Memory B cell (primary cell): Measurements from ENCODE around the gene PTDSS2.
A peak's percentile ranks its signal among the peaks of the same experiment; 100 is the strongest.
"Not testable (repeated sequence)": the region's sequence is repeated elsewhere in the genome, so short reads cannot be mapped to it uniquely, and the experiment has no call there.

ENCODE experiments used
- ATAC-seq: fragments of 150-1000 bp; cut with Tn5 transposase; 2 replicates; pipeline ENCODE4 v1.10.0; 2021; ENCODE audit warnings: low read depth, mild to moderate bottlenecking, moderate library complexity
- DNase-seq, 2 donors: peaks; one replicate each; pipeline ENCODE4 v3.0.0; 2022; ENCODE audit warnings: low spot score in 2 of 2
- H3K27ac Mint-ChIP-seq: one replicate; pipeline ENCODE4 v1.8.0; 2022; ENCODE audit warnings: mild to moderate bottlenecking, moderate library complexity, mixed read lengths
- H3K27me3 Mint-ChIP-seq: one replicate; pipeline ENCODE4 v1.8.0; 2022; ENCODE audit warnings: mixed read lengths
- H3K36me3 Mint-ChIP-seq: one replicate; pipeline ENCODE4 v1.8.0; 2022; ENCODE audit warnings: mild to moderate bottlenecking, mixed read lengths
- H3K4me1 Mint-ChIP-seq: one replicate; pipeline ENCODE4 v1.8.0; 2022; ENCODE audit warnings: mixed read lengths
- H3K4me3 Mint-ChIP-seq: one replicate; pipeline ENCODE4 v1.8.0; 2022; ENCODE audit warnings: mild to moderate bottlenecking, moderate library complexity, mixed read lengths
- H3K9me3 Mint-ChIP-seq: one replicate; pipeline ENCODE4 v1.8.0; 2022; ENCODE audit warnings: mixed read lengths

The PTDSS2 gene

GRCh38 chr11:508956-509355, 58.9 kb downstream of the PTDSS2 start:
- H3K4me1 Mint-ChIP-seq, result peaks cover 13% of the 10 kb centered on the region
- H3K27me3 Mint-ChIP-seq, result no peaks in the 10 kb centered on the region
- ATAC-seq, result no peak
- no peaks in the 10 kb centered on the region for H3K9me3 Mint-ChIP-seq
- no peak for DNase-seq
- H3K4me3 Mint-ChIP-seq, result peak overlapping the region; percentile 14
- peaks cover 4% of the 10 kb centered on the region for H3K36me3 Mint-ChIP-seq
- no peak overlapping the region for H3K27ac Mint-ChIP-seq

GRCh38 chr11:512761-513595, 62.9 kb downstream of the PTDSS2 start:
- no peak for DNase-seq
- Mint-ChIP-seq H3K4me1 (peaks cover 6% of the 10 kb centered on the region), H3K4me3 (no peak overlapping the region), H3K9me3 (peaks cover 2% of the 10 kb centered on the region), H3K36me3 (peaks cover 4% of the 10 kb centered on the region), H3K27me3 (no peaks in the 10 kb centered on the region), H3K27ac (no peak overlapping the region)
- ATAC-seq, result no peak

GRCh38 chr11:514606-515005, 64.5 kb downstream of the PTDSS2 start:
- no peaks in the 10 kb centered on the region for H3K27me3 Mint-ChIP-seq

DNA sequence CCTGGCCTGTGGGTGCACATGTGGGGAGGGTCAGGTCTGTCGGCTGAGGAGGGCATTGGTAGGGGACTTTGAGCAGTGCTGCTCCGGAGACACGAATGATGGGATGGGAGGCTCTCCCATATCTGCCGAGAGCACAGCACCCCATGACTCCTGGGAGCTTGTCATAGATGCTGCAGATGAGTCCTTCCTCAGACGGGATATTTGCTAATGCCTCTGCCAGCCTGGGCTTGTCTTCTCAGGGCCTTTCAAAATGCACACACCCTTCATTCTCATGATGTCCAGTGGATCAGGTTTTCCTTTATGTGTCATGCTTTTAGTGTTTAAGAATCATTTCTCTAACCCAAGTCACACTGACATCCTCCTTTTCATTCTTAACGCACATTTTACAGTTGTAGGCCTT, 65.1 kb downstream of the PTDSS2 start:
- Mint-ChIP-seq H3K4me3 (no peak overlapping the region), H3K9me3 (peaks cover 2% of the 10 kb centered on the region), H3K27ac (no peak overlapping the region), H3K4me1 (peaks cover 8% of the 10 kb centered on the region), H3K36me3 (no peaks in the 10 kb centered on the region), H3K27me3 (no peaks in the 10 kb centered on the region)
- no peak for ATAC-seq
- no peak for DNase-seq

More at GRCh38 chr11:514606-515005, 64.5 kb downstream of the PTDSS2 start:
- no peak overlapping the region for H3K27ac Mint-ChIP-seq
- no peak overlapping the region for H3K4me3 Mint-ChIP-seq
- H3K36me3 Mint-ChIP-seq, result peaks cover 4% of the 10 kb centered on the region
- peaks cover 2% of the 10 kb centered on the region for H3K9me3 Mint-ChIP-seq
- ATAC-seq (no peak), DNase-seq (no peak)
- peaks cover 8% of the 10 kb centered on the region for H3K4me1 Mint-ChIP-seq

DNA sequence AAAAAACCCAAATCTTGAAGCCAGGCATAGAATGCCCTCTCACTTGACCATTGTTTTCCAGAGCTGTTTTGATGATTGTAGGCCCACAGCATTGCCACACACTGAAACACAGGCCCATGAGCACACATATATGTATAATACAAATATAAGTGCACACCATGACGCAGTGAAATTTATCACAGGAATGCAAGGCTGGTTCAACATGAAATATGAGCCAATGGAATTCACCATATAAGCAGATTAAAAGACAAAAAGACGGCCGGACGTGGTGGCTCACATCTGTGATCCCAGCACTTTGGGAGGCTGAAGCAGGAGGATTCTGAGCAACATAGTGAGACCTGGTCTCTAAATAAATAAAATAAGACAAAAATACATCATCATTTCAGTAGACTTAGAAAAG, 66.3 kb downstream of the PTDSS2 start:
- DNase-seq, result no peak
- no peak overlapping the region for H3K4me3 Mint-ChIP-seq
- no peak for ATAC-seq
- peaks cover 2% of the 10 kb centered on the region for H3K9me3 Mint-ChIP-seq
- no peaks in the 10 kb centered on the region for H3K27me3 Mint-ChIP-seq
- peak overlapping the region; percentile 29 for H3K27ac Mint-ChIP-seq
- H3K36me3 Mint-ChIP-seq, result no peaks in the 10 kb centered on the region
- peaks cover 8% of the 10 kb centered on the region for H3K4me1 Mint-ChIP-seq

GRCh38 chr11:516918-517685, 67.0 kb downstream of the PTDSS2 start:
- H3K9me3 Mint-ChIP-seq, H3K4me1 Mint-ChIP-seq, DNase-seq, H3K36me3 Mint-ChIP-seq, H3K4me3 Mint-ChIP-seq, ATAC-seq, H3K27me3 Mint-ChIP-seq: not testable (repeated sequence)
- H3K27ac Mint-ChIP-seq, result peak overlapping the region; percentile 29

- Mint-ChIP-seq H3K27me3 (no peaks in the 10 kb centered on the region), H3K9me3 (peaks cover 2% of the 10 kb centered on the region)
Observed at GRCh38 chr11:518463-519202, 68.6 kb downstream of the PTDSS2 start.

DNA sequence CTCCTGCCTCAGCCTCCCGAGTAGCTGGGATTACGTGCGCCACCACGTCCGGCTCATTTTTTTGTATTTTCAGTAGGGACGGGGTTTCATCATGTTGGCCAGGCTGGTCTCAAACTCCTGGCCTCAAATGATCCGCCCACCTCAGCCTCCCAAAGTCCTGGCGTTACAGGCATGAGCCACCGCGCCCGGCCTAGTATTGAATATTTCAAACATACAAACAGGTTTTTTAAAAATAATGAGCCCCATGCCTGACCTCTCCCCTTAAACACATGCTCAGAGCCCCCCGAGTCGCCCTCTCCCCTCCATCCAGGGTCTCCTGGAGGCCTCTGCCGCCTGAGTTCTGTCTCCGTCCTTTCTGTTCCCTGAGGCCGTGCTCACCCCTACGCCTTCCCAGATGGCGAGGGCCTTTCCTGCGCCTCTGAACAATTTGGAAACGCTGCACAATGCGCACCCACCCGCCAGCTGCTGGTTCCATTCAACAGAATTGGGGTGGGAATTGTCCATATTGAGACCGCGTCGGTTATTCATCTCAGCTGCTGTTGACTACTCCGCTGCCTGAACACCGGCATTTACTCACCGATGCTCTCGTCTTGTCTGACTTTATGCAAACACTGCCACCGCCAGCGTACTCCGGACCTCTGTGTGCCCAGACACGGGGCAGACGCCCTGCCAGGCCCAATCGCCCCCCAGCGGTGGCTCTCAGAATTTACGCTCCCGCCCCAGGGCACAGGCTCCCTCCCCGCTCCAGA, 70.5 kb downstream of the PTDSS2 start:
- Mint-ChIP-seq H3K4me3 (no peak overlapping the region), H3K36me3 (no peaks in the 10 kb centered on the region), H3K4me1 (peaks cover 2% of the 10 kb centered on the region), H3K27me3 (no peaks in the 10 kb centered on the region), H3K9me3 (peaks cover 2% of the 10 kb centered on the region), H3K27ac (no peak overlapping the region)
- DNase-seq (no peak), ATAC-seq (no peak)

More at GRCh38 chr11:518463-519202, 68.6 kb downstream of the PTDSS2 start:
- H3K4me3 Mint-ChIP-seq, result peak overlapping the region; percentile 80
- H3K4me1 Mint-ChIP-seq, result peaks cover 2% of the 10 kb centered on the region
- no peaks in the 10 kb centered on the region for H3K36me3 Mint-ChIP-seq
- DNase-seq (peak; percentile 87), ATAC-seq (peak; percentile 87)
- H3K27ac Mint-ChIP-seq, result no peak overlapping the region

DNA sequence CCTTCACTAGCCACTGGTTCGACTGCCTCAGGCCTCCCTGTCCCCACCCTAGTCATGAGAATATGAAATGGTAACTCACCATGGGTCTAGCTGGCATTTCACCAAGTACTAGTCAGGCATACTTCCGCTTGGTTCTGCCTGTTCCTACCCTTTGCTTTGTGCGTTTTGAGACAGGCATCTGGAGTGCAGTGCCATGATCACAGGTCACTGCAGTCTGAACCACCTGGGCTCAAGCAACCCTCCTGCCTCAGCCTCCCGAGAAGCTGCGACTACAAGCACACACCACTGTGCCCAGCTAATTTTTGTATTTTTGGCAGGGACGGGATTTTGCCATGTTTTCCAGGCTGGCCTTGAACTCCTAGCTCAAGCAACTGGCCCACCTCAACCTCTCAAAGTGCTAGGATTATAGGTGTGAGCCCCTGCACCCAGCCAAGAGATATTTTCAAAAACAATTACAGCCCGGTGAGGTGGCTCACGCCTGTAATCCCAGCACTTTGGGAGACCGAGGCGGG, 71.2 kb downstream of the PTDSS2 start:
- H3K9me3 Mint-ChIP-seq, result peaks cover 2% of the 10 kb centered on the region
- no peak overlapping the region for H3K4me3 Mint-ChIP-seq
- no peak for ATAC-seq
- no peak for DNase-seq
- no peaks in the 10 kb centered on the region for H3K27me3 Mint-ChIP-seq
- no peaks in the 10 kb centered on the region for H3K36me3 Mint-ChIP-seq
- H3K27ac Mint-ChIP-seq, result no peak overlapping the region
- H3K4me1 Mint-ChIP-seq, result peaks cover 2% of the 10 kb centered on the region

DNA sequence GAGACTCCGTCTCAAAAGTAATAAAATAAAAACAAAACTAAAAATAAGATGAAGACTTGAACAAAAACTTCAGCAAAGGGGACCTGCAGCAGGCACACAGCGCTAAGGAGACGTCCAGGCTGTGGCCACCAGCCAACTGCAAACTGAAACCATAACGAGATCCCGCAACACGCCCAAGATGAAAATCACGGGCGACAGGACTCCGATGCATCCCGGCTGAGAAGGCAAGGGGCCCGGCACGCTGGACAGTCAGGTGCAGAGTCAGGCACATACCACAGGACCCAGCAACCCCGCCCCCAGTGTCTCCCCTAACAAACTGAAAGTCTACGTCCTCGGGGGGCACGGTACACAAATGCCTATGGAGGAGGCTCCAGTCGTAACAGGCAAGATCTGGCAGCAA, 76.1 kb downstream of the PTDSS2 start:
- no peak overlapping the region for H3K4me3 Mint-ChIP-seq
- DNase-seq (no peak), ATAC-seq (no peak)
- H3K4me1 Mint-ChIP-seq, result no peaks in the 10 kb centered on the region
- no peaks in the 10 kb centered on the region for H3K27me3 Mint-ChIP-seq
- H3K27ac Mint-ChIP-seq, result no peak overlapping the region
- H3K9me3 Mint-ChIP-seq, result no peaks in the 10 kb centered on the region
- H3K36me3 Mint-ChIP-seq, result no peaks in the 10 kb centered on the region

- no peak for ATAC-seq
- no peak overlapping the region for H3K4me3 Mint-ChIP-seq
- no peak overlapping the region for H3K27ac Mint-ChIP-seq
- DNase-seq, result no peak
- peaks cover 4% of the 10 kb centered on the region for H3K36me3 Mint-ChIP-seq
- no peaks in the 10 kb centered on the region for H3K9me3 Mint-ChIP-seq
- H3K4me1 Mint-ChIP-seq, result no peaks in the 10 kb centered on the region
- no peaks in the 10 kb centered on the region for H3K27me3 Mint-ChIP-seq
Observed at GRCh38 chr11:528166-528814, 78.2 kb downstream of the PTDSS2 start.

- Mint-ChIP-seq H3K36me3 (peaks cover 4% of the 10 kb centered on the region), H3K4me1 (no peaks in the 10 kb centered on the region), H3K4me3 (no peak overlapping the region), H3K27ac (no peak overlapping the region), H3K27me3 (no peaks in the 10 kb centered on the region), H3K9me3 (no peaks in the 10 kb centered on the region)
- ATAC-seq (no peak), DNase-seq (no peak)
Observed at GRCh38 chr11:528815-529727, 79.0 kb downstream of the PTDSS2 start.
